ENCODE measurements around the gene CTAGE8. TPM values are rescaled to one million over a fixed set of nuclear protein-coding genes. Genes with fewer than 3 reads are reported as not detected.
"Not testable (repeated sequence)": the region's sequence is repeated elsewhere in the genome, so short reads cannot be mapped to it uniquely, and the experiment has no call there.

Gene CTAGE8
- total RNA-seq, 4 donors from 2014 or later, result 4.7 to 16.7 (median 7.8) TPM

DNA sequence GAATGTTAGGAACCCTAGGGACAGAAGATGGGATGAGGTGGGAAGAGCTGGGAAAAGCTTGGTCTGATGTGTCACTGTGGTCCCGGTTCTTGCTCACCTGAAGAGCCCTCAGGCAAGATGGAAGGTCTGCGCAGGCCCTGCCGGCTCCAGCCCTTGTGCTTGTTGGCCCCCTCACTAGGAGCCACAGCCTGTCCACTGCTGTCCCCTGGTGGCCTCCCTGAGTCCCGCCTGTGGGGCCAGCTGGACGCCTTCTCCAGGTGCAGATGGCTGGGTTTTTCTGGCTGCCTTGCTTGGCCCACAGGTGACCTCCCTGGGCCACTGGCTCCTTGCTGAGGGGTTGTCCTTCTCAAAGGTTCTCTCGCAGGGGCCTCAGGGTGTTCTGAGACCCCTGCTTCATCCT is 14.6 kb upstream of the CTAGE8 start:
- H3K27ac ChIP-seq; DNase-seq (ENCODE audit: low spot score in 2 of 2); H3K36me3 ChIP-seq; H3K4me1 ChIP-seq; H3K4me3 ChIP-seq; H3K9me3 ChIP-seq; H3K27me3 ChIP-seq: not testable (repeated sequence)
- no CpG with 5 or more reads among the region's 6 CpGs for WGBS

DNA sequence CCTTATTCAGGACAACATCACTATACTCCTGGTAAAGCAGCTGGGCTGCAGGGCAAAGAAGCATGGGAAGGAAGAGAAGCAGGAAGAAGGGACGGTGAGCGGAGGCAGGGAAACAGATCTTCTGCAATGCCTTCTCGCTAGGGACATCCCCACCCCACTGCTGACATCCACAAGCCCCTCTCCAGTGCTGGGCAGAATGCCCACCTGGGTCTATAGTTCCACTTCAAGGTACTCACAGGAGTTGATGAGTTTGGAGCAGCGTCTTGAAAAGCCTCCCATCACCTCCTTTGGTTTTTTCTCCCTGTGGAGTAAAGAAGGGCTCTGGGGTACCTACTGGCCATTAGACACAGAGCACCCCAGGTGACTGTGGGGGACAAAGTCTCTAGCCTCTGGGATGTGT is 13.4 kb upstream of the CTAGE8 start:
- not testable (repeated sequence) for H3K9me3 ChIP-seq, H3K36me3 ChIP-seq, H3K27me3 ChIP-seq, H3K4me3 ChIP-seq, H3K27ac ChIP-seq, H3K4me1 ChIP-seq
- 95% methylated on average over 4 of the region's 4 CpGs for WGBS
- peak in 1 of 2 donors; percentile 39 for DNase-seq (ENCODE audit: low spot score in 2 of 2)

DNA sequence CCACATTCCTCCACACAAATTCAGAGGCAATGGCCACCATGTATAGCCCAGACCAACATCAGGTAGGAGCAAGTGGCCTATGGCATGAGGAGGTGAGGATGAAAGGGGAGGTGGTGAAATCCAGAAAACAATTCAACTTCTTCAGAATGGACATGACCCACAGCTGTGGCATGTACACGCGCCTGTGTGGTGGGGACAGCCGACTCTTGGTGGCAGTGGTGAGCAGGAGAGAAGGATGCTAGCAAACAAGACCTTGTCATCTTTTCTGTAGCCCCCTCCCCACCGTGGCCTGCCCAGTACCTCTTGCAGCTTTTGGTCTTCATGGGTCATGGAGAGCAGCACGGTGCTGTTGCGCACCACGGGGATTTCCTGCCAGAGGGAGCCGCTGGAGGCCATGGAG is 12.9 kb upstream of the CTAGE8 start:
- H3K9me3 ChIP-seq; DNase-seq (ENCODE audit: low spot score in 2 of 2); H3K27me3 ChIP-seq; H3K27ac ChIP-seq; H3K4me1 ChIP-seq; H3K36me3 ChIP-seq; H3K4me3 ChIP-seq: not testable (repeated sequence)
- WGBS, result no CpG with 5 or more reads among the region's 8 CpGs

DNA sequence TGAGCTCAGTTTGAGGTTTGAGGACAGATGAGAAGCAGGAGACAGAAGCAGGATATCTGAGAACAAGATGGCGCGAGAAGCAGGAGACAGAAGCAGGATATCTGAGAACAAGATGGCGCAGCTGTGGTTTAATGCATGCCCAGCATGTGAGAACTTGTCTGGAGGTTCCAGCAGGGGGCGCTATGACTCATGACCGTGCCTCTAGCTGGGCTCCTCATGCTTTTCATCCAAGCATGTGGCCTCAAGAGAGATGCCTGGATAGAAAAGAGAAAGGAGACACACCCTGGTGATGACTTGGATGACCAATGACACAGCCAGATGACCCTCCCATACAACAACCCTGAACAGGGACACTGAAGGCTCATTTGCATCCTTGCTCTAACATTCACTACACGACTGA is 10.9 kb upstream of the CTAGE8 start:
- H3K27me3 ChIP-seq; H3K4me1 ChIP-seq; H3K9me3 ChIP-seq; H3K27ac ChIP-seq; H3K4me3 ChIP-seq; H3K36me3 ChIP-seq; DNase-seq (ENCODE audit: low spot score in 2 of 2): not testable (repeated sequence)
- 87% methylated on average over 4 of the region's 6 CpGs for WGBS

DNA sequence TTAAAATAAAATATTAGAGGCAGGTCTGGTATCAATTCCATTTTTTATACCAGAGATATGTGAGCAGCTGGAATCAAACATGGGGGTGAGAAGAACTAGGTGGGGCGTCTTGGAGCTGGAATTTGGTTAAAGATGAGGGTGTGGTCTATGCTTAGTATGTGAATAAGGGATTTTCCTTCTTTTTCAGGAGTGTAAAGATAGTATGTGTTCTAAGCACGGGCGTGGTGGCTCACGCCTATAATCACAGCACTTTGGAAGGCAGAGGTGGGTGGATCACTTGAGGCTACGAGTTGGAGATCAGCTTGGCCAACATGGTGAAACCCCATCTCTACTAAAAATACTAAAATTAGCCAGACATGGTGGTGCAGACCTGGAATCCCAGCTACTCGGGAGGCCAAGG is 6.2 kb upstream of the CTAGE8 start:
- WGBS, result 71% methylated on average over 5 of the region's 6 CpGs
- not testable (repeated sequence) for H3K36me3 ChIP-seq; H3K27me3 ChIP-seq; H3K27ac ChIP-seq; H3K4me1 ChIP-seq; H3K9me3 ChIP-seq; H3K4me3 ChIP-seq; DNase-seq (ENCODE audit: low spot score in 2 of 2)

DNA sequence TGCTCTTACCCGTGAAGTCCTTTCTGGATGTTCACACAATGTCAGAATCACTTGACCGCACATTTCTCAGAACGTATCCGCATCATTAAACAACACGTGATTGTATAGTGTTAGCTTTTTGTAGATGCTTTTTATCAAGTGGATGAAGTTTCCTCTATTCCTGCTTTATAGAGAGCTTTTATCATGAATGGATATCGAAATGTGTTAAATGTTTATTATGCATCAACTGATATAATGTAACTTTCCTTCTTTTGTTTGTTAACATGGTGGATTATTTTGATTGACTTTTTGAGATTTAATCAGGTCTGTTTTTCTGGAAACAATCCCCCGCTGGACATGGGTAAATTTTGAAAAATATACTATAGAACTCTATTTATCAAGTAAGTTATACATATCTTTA is 4.4 kb downstream of the CTAGE8 start, which contains the start of gene OR2A7:
TSS of gene OR2A7 (minus strand) at position 101 of the 400 bp plus-strand sequence. CDS start 5,164 bp downstream, outside the sequence.
- not testable (repeated sequence) for H3K27ac ChIP-seq; DNase-seq (ENCODE audit: low spot score in 2 of 2); H3K4me3 ChIP-seq; H3K36me3 ChIP-seq; H3K27me3 ChIP-seq; H3K9me3 ChIP-seq; H3K4me1 ChIP-seq
- 96% methylated on average over 6 of the region's 7 CpGs for WGBS

DNA sequence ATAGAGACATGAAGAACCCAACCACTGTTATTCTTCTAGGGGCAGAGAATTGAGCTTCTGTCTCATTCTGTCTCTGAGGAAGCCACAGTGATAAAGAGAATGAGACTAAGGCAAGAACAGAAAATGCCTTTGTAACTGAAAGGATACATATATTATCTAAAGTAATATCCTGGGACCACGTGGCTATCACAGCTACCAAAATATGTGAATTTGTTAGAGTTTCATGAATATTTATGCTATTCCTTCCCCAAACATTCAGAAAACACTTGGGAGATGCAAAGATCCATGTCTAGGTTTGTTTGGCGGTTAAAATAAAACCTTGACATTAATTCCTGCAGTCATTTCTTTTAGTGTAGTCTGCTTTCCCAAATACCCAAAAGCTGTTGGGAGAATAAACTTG is 7.0 kb downstream of the CTAGE8 start:
- not testable (repeated sequence) for H3K27ac ChIP-seq; H3K36me3 ChIP-seq; H3K27me3 ChIP-seq; H3K4me1 ChIP-seq; H3K4me3 ChIP-seq; DNase-seq (ENCODE audit: low spot score in 2 of 2); H3K9me3 ChIP-seq
- WGBS, result no CpG with 5 or more reads among the region's 2 CpGs

DNA sequence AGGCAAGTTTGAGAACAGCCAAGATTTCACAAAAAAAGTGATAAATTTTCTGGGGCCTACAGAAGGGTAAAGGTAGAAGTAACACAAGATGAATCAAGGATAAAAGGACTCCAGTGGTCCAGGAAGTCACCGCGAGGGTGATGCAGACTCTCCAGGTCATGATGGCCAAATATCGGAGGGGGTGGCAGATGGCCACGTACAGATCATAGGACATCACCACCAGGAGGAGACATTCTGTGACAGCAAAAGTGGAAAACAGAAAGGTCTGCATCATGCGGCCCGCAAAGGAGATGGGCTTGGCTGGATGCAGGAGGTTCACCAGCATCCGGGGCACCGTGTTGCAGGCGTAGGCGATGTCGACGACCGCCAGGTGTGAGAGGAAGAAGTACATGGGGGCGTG is 10.0 kb downstream of the CTAGE8 start:
- no CpG with 5 or more reads among the region's 14 CpGs for WGBS
- not testable (repeated sequence) for H3K9me3 ChIP-seq; H3K36me3 ChIP-seq; H3K27me3 ChIP-seq; H3K4me3 ChIP-seq; DNase-seq (ENCODE audit: low spot score in 2 of 2); H3K27ac ChIP-seq; H3K4me1 ChIP-seq

DNA sequence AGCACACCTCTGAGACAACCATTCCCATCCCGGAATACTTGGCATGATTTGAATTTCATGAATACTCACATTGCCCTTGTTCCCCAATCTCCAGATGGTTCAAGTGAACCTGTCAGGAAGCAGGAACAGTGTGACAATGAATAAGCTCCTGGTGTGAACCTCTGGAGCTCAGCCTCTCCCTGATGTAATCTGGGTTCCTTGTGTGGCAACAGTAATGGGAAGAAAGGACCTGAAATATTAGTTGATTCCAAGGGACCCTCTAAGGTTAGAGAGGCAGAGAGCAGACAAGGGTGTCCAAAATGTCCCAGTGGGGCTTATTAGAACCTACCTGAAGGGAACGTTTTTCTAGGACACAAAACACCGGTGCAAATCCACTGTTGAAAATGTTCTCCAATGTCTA is 13.0 kb downstream of the CTAGE8 start:
- no peak overlapping the region for H3K4me3 ChIP-seq
- no peak for TF ChIP-seq EP300 (IDR thresholded peaks at IDR 0.05)
- TF ChIP-seq POLR2AphosphoS5 (IDR thresholded peaks at IDR 0.05), result no peak
- TF ChIP-seq POLR2A (IDR thresholded peaks at IDR 0.05), result no peak
- TF ChIP-seq, protein P1, sequence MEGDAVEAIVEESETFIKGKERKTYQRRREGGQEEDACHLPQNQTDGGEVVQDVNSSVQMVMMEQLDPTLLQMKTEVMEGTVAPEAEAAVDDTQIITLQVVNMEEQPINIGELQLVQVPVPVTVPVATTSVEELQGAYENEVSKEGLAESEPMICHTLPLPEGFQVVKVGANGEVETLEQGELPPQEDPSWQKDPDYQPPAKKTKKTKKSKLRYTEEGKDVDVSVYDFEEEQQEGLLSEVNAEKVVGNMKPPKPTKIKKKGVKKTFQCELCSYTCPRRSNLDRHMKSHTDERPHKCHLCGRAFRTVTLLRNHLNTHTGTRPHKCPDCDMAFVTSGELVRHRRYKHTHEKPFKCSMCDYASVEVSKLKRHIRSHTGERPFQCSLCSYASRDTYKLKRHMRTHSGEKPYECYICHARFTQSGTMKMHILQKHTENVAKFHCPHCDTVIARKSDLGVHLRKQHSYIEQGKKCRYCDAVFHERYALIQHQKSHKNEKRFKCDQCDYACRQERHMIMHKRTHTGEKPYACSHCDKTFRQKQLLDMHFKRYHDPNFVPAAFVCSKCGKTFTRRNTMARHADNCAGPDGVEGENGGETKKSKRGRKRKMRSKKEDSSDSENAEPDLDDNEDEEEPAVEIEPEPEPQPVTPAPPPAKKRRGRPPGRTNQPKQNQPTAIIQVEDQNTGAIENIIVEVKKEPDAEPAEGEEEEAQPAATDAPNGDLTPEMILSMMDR (IDR thresholded peaks at IDR 0.05), result no peak
- H3K36me3 ChIP-seq, result no peaks in the 10 kb centered on the region
- DNase-seq (ENCODE audit: low spot score in 2 of 2), result no peak
- H3K9me3 ChIP-seq, result no peaks in the 10 kb centered on the region
- WGBS, result 83% methylated on average over 3 of the region's 3 CpGs
- H3K27me3 ChIP-seq, result no peaks in the 10 kb centered on the region
- H3K27ac ChIP-seq, result no peak overlapping the region
- H3K4me1 ChIP-seq, result no peaks in the 10 kb centered on the region

DNA sequence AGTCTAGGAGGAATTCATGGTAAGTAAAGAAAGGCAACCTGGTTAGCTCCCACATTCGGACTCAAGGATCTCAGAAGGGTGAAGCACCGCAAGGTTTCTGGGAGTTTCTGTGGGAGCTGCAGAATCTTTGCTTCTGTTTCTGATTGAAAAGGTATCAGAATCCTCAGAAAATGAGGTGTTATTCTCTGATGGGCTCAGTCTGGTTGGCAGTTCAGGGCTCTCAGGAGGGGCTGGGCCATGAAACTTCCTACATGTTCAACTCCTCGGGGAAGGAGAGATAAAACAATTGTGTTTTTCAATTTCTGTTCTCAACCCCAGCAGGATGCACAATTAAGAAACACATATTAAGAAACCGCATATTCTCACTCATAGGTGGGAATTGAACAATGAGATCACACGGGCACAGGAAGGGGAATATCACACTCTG is 13.6 kb downstream of the CTAGE8 start:
- no peaks in the 10 kb centered on the region for H3K4me1 ChIP-seq
- no peak overlapping the region for H3K4me3 ChIP-seq
- H3K36me3 ChIP-seq, result no peaks in the 10 kb centered on the region
- WGBS, result 81% methylated on average over 5 of the region's 5 CpGs
- H3K27ac ChIP-seq, result no peak overlapping the region
- no peaks in the 10 kb centered on the region for H3K9me3 ChIP-seq
- H3K27me3 ChIP-seq, result no peaks in the 10 kb centered on the region
- TF ChIP-seq EP300 (IDR thresholded peaks at IDR 0.05) (no peak), POLR2AphosphoS5 (IDR thresholded peaks at IDR 0.05) (no peak), POLR2A (IDR thresholded peaks at IDR 0.05) (no peak)
- TF ChIP-seq, protein P1 (IDR thresholded peaks at IDR 0.05), result no peak
- no peak for DNase-seq (ENCODE audit: low spot score in 2 of 2)

DNA sequence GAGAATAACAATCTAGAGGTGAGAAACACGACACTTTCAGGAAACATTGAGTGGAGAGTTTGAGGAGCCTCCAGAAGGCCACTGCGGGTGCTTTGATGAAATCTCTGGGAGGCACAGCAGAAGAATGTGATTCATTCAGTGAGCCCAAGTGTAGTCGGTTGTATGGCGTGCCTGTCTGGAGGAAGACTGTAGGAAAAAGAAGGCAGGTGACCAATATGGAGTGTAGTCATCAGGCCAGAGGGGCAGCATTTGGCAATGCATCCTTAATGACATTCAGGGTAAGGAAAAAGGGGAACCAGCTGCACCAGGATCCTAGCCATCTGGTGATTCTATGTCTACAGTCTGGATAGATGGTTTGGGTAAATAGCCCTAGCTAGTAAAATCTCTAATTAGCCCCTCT is 16.8 kb downstream of the CTAGE8 start:
- H3K27ac ChIP-seq; H3K36me3 ChIP-seq; DNase-seq (ENCODE audit: low spot score in 2 of 2); H3K4me3 ChIP-seq; H3K27me3 ChIP-seq; H3K9me3 ChIP-seq; H3K4me1 ChIP-seq: not testable (repeated sequence)
- no CpG with 5 or more reads among the region's 4 CpGs for WGBS

DNA sequence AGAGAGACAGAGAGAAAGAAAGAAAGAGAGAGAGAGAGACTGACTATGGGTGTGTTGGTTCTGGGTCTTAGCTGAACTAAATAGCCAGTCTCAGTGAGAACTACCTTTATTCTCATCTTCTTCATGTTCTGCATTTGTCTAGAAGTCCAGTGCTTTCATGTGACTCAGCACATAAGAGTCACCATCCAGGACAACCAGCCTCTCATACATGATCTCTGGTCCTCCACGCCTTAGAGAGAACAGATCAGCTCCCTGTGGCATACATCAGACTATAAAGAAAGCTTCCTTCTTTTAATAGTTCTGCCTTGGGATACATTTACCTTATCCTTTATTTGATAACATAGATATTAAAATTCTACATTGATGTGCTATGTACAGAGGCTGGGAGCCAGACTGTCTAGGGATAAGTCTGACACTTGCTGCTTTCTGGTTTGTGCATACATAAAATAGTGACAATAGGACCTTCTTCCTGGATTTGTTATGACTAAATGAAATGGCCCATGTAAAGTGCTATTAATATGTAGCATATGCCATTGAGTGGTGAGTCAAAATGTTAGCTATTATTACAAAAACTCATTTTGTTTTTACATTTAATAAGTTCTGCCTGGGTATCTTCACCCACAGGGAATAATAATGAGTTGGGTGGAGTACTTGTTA is 21.3 kb downstream of the CTAGE8 start:
- H3K9me3 ChIP-seq; H3K36me3 ChIP-seq; H3K4me1 ChIP-seq; DNase-seq (ENCODE audit: low spot score in 2 of 2); H3K27ac ChIP-seq; H3K4me3 ChIP-seq; H3K27me3 ChIP-seq: not testable (repeated sequence)
- WGBS, result no CpG with 5 or more reads among the region's 1 CpG

All from suprapubic skin (tissue), 4 donors.